HG02759 (cell line): ENCODE data around the gene ZNF738.
A peak's percentile ranks its signal among the peaks of the same experiment; 100 is the strongest.
"Not testable (repeated sequence)": the region's sequence is repeated elsewhere in the genome, so short reads cannot be mapped to it uniquely, and the experiment has no call there.

Source experiments
- ATAC-seq: cut with Tn5 transposase; IDR thresholded peaks from one replicate; pipeline ENCODE4 v1.9.1; 2021; ENCODE audit warnings: mild to moderate bottlenecking, moderate library complexity; ENCODE audit not compliant: unreplicated experiment

ZNF738 gene

GRCh38 chr19:21358768-21359451 lies at the start of gene ZNF738:
TSS of gene ZNF738 (plus strand) at chr19:21359000. CDS start at chr19:21359141, 141 bp downstream.
- ATAC-seq = peak; percentile 98

DNA sequence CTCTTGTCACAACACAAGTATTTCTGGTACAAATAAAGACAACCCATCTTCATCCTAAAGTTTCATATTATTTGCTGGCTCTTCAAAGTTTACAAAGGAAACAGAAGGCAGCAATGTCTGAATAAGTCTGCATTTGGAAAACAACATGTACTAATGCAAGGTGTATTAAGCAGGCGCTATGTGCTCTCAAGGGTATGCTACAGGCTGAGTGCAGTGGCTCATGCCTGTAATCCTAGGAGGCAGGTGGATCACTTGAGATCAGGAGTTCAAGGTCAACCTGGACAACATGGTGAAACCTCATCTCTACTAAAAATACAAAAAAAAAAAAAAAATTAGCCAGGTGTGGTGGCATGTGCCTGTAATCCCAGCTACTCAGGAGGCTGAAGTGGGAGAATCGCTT lies 46.0 kb upstream of the ZNF738 start:
- not testable (repeated sequence) for ATAC-seq

DNA sequence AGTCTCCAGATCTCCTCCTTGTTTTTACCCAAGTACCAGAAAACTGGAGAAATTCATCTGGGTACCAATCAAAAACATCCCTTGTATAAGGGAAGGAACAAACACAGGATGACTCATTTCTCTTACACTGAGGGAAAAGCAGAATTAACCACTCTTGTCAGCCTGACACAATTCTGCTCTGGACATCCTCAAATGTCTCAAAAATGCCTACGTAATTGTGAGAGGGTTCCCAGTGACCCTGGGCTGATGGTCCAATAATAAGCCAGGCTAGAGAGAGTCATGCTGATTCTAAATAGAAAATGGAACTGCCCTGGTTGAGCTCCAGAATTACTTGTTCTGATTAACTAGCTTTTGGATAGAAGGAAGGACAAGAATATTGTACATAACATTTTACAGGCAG lies 44.1 kb upstream of the ZNF738 start:
- ATAC-seq = no peak

GRCh38 chr19:21317821-21318220 lies 41.0 kb upstream of the ZNF738 start:
- no peak for ATAC-seq

DNA sequence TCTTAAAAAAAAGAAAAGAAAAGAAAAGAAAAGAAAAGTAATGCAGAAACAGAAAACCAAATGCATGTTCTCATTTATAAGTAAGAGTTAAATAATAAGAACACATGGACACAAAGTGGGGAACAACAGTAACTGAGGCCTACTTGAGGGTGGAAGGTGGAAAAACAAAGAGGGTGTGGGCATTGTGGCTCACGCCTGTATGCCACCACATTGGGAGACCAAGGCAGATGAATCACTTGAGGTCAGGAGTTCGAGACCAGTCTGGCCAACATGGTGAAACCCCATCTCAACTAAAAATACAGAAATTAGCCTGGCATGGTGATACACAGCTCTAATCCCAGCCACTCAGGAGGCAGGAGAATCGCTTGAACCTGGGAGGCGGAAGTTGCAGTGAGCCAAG lies 37.7 kb upstream of the ZNF738 start:
- no peak for ATAC-seq

DNA sequence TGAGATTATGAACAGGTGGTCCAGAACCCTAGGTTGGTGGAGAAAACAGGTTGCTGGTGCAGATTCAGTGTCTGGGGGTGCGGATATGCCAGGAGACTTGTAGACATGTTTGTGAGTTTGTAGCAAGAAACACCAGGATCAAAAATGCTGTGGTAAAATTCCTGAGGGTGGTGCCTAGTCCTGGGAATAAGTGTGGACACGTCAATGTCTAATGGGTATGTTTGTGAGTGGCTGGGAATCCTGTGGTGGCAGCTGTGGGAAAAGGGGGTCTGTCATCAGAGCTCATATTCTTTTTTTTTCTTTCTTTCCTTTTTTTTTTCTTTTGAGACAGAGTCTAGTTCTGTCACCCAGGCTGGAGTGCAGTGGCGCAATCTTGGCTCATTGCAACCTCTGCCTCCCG lies 36.8 kb upstream of the ZNF738 start:
- no peak for ATAC-seq

DNA sequence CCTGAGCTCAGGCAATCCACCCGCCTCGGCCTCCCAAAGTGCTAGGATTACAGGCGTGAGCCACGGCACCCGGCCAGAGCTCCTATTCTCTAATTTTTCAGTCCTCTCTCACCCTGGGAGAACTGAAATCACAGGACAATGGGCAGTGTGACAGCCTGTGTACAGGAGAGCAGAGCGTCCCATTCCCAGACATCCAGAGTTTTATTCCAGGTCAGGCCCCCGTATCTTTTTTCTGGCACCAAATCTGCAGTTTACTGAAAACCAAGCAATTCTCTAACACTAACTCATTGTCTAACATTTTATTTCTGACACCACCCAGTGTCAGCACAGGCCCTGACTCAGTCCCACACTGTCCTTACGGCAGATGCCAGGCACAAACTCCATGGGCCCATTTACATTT lies 36.3 kb upstream of the ZNF738 start:
- ATAC-seq = no peak

- ATAC-seq = no peak
These were observed 35.8 kb upstream of the ZNF738 start for GRCh38 chr19:21323000-21323399.

- no peak for ATAC-seq
These were observed 32.6 kb upstream of the ZNF738 start for GRCh38 chr19:21326169-21326568.

GRCh38 chr19:21328406-21328805 lies 30.4 kb upstream of the ZNF738 start:
- ATAC-seq = no peak

GRCh38 chr19:21328885-21329605 lies 29.8 kb upstream of the ZNF738 start, which contains the start of gene ZNF708:
TSS of gene ZNF708 (minus strand) at chr19:21329410. CDS start at chr19:21329212, 198 bp downstream.
- ATAC-seq = peak; percentile 99

GRCh38 chr19:21335721-21336120 lies 23.1 kb upstream of the ZNF738 start:
- no peak for ATAC-seq

DNA sequence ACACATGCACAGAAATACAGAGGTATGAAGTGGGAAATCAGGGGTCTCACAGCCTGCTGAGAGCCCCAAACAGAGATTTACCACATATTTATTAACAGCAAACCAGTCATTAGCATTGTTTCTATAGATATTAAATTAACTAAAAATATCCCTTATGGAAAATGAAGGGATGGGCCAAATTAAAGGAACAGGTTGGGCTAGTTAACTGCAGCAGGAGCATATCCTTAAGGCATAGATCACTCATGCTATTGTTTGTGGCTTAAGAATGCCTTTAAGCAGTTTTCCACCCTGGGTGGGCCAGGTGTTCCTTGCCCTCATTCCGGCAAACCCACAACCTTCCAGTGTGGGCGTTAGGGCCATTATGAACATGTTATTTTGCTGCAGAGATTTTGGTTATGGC lies 14.0 kb upstream of the ZNF738 start:
- not testable (repeated sequence) for ATAC-seq

GRCh38 chr19:21352830-21353229 lies 6.0 kb upstream of the ZNF738 start:
- ATAC-seq = no peak

DNA sequence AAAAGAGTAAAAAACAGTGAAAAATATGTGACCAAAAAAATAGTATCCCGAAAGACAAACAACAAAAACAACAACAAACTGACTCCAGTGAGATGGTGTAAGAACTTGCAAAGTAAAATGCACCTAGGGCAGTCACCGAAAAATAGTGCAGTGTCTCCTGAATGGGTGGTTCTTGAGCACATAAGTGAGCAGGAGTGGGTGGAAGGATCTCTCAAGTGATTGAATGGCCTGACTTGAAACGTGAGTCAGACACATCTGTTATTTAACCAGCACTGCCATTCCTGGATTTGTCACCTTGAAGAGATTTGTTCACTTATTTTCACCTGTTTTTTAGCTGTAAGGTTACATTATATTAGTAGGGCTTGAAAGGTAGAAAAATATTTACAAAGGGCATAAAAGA lies 3.5 kb downstream of the ZNF738 start:
- ATAC-seq = no peak

GRCh38 chr19:21383980-21384582 lies 25.3 kb downstream of the ZNF738 start:
- ATAC-seq = no peak

- ATAC-seq = no peak
These were observed 37.3 kb downstream of the ZNF738 start for GRCh38 chr19:21396121-21396520.

- peak; percentile 100 for ATAC-seq
These were observed 38.2 kb downstream of the ZNF738 start, which contains the start of gene ZNF493 for GRCh38 chr19:21396893-21397572. TSS of gene ZNF493 (plus strand) at chr19:21397133. CDS start at chr19:21397238, 105 bp downstream.

- ATAC-seq = no peak
These were observed 40.1 kb downstream of the ZNF738 start for GRCh38 chr19:21398851-21399250.

DNA sequence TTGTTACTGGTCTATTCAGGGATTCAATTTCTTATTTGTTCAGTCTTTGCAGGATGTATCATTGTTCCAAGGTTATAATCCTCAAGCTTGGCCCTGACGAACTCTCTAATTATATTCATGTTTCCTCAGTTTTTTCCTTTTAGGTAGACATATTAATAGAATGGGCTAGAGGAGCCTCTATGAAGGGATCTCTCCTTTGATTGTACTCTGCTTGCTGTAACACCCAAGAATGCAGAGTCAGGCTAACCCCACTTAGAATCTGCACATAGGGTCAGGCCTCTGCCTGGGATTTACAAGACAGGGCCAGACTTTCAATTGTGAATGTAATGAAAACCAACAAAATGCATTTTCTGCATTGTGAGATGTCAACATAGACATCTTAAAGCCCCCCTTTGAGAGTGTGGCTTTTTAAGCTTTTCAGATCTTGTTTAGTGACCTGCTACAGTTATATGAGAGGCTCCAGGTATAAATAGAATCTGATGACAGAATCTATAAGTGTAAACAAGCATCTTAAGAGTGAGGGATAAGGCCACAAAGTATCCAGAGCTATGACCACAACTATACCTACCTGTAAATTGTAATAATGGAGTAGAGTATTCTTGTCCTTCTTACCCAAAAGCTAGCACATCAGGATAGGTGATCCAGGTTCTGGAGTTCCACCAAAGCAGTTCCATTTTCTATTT lies 43.6 kb downstream of the ZNF738 start:
- ATAC-seq = no peak

DNA sequence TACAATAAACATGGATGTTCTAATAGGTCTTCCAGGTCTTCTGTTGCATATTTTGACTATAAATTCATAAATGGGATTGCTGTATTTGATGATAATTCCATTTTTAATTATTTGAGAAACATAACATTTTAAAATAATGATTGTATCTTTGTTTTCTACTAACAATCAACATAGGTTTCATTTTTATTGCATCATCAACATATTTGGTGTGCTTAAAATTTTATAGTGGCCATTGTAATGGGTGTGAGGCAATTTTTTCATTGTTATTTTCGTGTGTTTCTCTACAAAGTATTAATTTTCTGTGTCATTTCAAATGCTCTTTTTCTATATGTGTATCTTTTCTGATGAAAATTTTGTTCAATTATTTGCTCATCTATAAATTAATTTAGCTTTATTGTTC lies 51.4 kb downstream of the ZNF738 start:
- no peak for ATAC-seq
